ENCODE results near the gene EIF4ENIF1. TPM values are rescaled to one million over a fixed set of nuclear protein-coding genes. Genes with fewer than 3 reads are reported as not detected.

EIF4ENIF1 gene
- total and polyA plus RNA-seq, 2 experiments from 2014 or later = 10.8 to 13.4 TPM

DNA sequence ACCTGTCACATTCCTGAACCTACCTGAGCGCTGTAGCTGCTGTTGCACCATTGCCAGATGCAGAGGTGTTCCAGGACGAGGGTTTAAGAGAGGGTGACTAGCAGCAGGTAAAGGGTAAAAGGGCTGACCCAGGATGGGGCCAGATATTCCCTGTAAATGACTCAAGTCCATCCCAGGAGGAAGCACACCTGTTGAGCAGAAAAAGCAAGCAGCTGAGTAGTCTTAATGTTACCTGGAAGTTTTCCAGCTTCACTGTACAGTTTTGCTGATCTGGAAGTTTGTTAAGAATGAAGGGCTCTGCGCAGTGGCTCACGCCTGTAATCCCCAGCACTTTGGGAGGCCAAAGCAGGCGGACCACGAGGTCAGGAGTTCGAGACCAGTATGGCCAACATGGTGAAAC is 49.0 kb downstream of the EIF4ENIF1 start:
- no peak for ATAC-seq
- peaks cover 13% of the 10 kb centered on the region; the same call in 1 of the 2 replicates for H3F3A ChIP-seq (replicated peaks; ENCODE audit: low read depth)
- Mint-ChIP-seq H3K27ac (no peak overlapping the region), H3K4me1 (no peaks in the 10 kb centered on the region), H3K9me3 (no peaks in the 10 kb centered on the region), H3K27me3 (ENCODE audit: insufficient read depth, low read depth, poor library complexity) (peaks cover 8% of the 10 kb centered on the region), H3K4me3 (no peak overlapping the region), H3K36me3 (ENCODE audit: low read depth) (peaks cover 75% of the 10 kb centered on the region)
- H2AFZ ChIP-seq = no peak overlapping the region
- no peaks in the 10 kb centered on the region for H3K4me1 ChIP-seq (ENCODE audit: insufficient read depth)
- DNase-seq (ENCODE audit: low spot score) = no peak
- no peak overlapping the region for H3K4me2 ChIP-seq
- H3K4me3 ChIP-seq = no peak overlapping the region
- H4K20me1 ChIP-seq (replicated peaks; ENCODE audit: insufficient read depth) = peaks cover 9% of the 10 kb centered on the region; the same call in 1 of the 2 replicates
- no peaks in the 10 kb centered on the region for H3K9me2 ChIP-seq (ENCODE audit: insufficient read depth)
- no peak overlapping the region for H3K27ac ChIP-seq (ENCODE audit: low read depth)
- no peaks in the 10 kb centered on the region for H3K79me2 ChIP-seq (replicated peaks; ENCODE audit: insufficient read depth)
- H3K36me3 ChIP-seq (ENCODE audit: insufficient read depth) = peaks cover 19% of the 10 kb centered on the region
- no peaks in the 10 kb centered on the region for H3K27me3 ChIP-seq (ENCODE audit: insufficient read depth)
- no peak for TF ChIP-seq ZNF114 (CRISPR knock-in tag; IDR thresholded peaks at IDR 0.05)
- TF ChIP-seq, protein P1, sequence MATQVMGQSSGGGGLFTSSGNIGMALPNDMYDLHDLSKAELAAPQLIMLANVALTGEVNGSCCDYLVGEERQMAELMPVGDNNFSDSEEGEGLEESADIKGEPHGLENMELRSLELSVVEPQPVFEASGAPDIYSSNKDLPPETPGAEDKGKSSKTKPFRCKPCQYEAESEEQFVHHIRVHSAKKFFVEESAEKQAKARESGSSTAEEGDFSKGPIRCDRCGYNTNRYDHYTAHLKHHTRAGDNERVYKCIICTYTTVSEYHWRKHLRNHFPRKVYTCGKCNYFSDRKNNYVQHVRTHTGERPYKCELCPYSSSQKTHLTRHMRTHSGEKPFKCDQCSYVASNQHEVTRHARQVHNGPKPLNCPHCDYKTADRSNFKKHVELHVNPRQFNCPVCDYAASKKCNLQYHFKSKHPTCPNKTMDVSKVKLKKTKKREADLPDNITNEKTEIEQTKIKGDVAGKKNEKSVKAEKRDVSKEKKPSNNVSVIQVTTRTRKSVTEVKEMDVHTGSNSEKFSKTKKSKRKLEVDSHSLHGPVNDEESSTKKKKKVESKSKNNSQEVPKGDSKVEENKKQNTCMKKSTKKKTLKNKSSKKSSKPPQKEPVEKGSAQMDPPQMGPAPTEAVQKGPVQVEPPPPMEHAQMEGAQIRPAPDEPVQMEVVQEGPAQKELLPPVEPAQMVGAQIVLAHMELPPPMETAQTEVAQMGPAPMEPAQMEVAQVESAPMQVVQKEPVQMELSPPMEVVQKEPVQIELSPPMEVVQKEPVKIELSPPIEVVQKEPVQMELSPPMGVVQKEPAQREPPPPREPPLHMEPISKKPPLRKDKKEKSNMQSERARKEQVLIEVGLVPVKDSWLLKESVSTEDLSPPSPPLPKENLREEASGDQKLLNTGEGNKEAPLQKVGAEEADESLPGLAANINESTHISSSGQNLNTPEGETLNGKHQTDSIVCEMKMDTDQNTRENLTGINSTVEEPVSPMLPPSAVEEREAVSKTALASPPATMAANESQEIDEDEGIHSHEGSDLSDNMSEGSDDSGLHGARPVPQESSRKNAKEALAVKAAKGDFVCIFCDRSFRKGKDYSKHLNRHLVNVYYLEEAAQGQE (IDR thresholded peaks at IDR 0.05; ENCODE audit: unreplicated experiment) = no peak
- TF ChIP-seq NANOG (IDR thresholded peaks at IDR 0.05; ENCODE audit: borderline replicate concordance) = no peak
- TF ChIP-seq, protein P2, sequence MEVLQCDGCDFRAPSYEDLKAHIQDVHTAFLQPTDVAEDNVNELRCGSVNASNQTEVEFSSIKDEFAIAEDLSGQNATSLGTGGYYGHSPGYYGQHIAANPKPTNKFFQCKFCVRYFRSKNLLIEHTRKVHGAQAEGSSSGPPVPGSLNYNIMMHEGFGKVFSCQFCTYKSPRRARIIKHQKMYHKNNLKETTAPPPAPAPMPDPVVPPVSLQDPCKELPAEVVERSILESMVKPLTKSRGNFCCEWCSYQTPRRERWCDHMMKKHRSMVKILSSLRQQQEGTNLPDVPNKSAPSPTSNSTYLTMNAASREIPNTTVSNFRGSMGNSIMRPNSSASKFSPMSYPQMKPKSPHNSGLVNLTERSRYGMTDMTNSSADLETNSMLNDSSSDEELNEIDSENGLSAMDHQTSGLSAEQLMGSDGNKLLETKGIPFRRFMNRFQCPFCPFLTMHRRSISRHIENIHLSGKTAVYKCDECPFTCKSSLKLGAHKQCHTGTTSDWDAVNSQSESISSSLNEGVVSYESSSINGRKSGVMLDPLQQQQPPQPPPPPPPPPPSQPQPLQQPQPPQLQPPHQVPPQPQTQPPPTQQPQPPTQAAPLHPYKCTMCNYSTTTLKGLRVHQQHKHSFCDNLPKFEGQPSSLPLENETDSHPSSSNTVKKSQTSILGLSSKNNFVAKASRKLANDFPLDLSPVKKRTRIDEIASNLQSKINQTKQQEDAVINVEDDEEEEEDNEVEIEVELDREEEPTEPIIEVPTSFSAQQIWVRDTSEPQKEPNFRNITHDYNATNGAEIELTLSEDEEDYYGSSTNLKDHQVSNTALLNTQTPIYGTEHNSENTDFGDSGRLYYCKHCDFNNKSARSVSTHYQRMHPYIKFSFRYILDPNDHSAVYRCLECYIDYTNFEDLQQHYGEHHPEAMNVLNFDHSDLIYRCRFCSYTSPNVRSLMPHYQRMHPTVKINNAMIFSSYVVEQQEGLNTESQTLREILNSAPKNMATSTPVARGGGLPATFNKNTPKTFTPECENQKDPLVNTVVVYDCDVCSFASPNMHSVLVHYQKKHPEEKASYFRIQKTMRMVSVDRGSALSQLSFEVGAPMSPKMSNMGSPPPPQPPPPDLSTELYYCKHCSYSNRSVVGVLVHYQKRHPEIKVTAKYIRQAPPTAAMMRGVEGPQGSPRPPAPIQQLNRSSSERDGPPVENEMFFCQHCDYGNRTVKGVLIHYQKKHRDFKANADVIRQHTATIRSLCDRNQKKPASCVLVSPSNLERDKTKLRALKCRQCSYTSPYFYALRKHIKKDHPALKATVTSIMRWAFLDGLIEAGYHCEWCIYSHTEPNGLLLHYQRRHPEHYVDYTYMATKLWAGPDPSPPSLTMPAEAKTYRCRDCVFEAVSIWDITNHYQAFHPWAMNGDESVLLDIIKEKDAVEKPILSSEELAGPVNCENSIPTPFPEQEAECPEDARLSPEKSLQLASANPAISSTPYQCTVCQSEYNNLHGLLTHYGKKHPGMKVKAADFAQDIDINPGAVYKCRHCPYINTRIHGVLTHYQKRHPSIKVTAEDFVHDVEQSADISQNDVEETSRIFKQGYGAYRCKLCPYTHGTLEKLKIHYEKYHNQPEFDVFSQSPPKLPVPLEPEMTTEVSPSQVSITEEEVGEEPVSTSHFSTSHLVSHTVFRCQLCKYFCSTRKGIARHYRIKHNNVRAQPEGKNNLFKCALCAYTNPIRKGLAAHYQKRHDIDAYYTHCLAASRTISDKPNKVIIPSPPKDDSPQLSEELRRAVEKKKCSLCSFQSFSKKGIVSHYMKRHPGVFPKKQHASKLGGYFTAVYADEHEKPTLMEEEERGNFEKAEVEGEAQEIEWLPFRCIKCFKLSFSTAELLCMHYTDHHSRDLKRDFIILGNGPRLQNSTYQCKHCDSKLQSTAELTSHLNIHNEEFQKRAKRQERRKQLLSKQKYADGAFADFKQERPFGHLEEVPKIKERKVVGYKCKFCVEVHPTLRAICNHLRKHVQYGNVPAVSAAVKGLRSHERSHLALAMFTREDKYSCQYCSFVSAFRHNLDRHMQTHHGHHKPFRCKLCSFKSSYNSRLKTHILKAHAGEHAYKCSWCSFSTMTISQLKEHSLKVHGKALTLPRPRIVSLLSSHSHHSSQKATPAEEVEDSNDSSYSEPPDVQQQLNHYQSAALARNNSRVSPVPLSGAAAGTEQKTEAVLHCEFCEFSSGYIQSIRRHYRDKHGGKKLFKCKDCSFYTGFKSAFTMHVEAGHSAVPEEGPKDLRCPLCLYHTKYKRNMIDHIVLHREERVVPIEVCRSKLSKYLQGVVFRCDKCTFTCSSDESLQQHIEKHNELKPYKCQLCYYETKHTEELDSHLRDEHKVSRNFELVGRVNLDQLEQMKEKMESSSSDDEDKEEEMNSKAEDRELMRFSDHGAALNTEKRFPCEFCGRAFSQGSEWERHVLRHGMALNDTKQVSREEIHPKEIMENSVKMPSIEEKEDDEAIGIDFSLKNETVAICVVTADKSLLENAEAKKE (CRISPR knock-in tag; IDR thresholded peaks at IDR 0.05) = no peak
- TF ChIP-seq, protein P3, sequence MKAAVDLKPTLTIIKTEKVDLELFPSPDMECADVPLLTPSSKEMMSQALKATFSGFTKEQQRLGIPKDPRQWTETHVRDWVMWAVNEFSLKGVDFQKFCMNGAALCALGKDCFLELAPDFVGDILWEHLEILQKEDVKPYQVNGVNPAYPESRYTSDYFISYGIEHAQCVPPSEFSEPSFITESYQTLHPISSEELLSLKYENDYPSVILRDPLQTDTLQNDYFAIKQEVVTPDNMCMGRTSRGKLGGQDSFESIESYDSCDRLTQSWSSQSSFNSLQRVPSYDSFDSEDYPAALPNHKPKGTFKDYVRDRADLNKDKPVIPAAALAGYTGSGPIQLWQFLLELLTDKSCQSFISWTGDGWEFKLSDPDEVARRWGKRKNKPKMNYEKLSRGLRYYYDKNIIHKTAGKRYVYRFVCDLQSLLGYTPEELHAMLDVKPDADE (IDR thresholded peaks at IDR 0.05) = no peak
- TF ChIP-seq EZH2 (IDR thresholded peaks at IDR 0.05; ENCODE audit: low read depth, unreplicated experiment) = no peak
- TF ChIP-seq POLR2AphosphoS5 (IDR thresholded peaks at IDR 0.05; ENCODE audit: low read depth) = no peak
- TF ChIP-seq STAT1 (IDR thresholded peaks at IDR 0.05; ENCODE audit: unreplicated experiment) = no peak
- no peak for TF ChIP-seq EZH2phosphoT487 (IDR thresholded peaks at IDR 0.05; ENCODE audit: unreplicated experiment)
- TF ChIP-seq JUNB (IDR thresholded peaks at IDR 0.05; ENCODE audit: unreplicated experiment) = no peak
- TF ChIP-seq ZNF331 (CRISPR knock-in tag; IDR thresholded peaks at IDR 0.05; ENCODE audit: low read depth) = no peak
- TF ChIP-seq CREB1 (CRISPR knock-in tag; IDR thresholded peaks at IDR 0.05; ENCODE audit: low read depth) = no peak
- TF ChIP-seq, protein P4, sequence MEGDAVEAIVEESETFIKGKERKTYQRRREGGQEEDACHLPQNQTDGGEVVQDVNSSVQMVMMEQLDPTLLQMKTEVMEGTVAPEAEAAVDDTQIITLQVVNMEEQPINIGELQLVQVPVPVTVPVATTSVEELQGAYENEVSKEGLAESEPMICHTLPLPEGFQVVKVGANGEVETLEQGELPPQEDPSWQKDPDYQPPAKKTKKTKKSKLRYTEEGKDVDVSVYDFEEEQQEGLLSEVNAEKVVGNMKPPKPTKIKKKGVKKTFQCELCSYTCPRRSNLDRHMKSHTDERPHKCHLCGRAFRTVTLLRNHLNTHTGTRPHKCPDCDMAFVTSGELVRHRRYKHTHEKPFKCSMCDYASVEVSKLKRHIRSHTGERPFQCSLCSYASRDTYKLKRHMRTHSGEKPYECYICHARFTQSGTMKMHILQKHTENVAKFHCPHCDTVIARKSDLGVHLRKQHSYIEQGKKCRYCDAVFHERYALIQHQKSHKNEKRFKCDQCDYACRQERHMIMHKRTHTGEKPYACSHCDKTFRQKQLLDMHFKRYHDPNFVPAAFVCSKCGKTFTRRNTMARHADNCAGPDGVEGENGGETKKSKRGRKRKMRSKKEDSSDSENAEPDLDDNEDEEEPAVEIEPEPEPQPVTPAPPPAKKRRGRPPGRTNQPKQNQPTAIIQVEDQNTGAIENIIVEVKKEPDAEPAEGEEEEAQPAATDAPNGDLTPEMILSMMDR (conservative IDR thresholded peaks at IDR 0.05; ENCODE audit: low read depth in 2 of 2) = no peak
